ENCODE measurements around the gene CAV1. TPM values are rescaled to one million over a fixed set of nuclear protein-coding genes. Genes with fewer than 3 reads are reported as not detected.
"Not testable (repeated sequence)": the region's sequence is repeated elsewhere in the genome, so short reads cannot be mapped to it uniquely, and the experiment has no call there.

Gene CAV1
- 1 to 10 TPM; 1.4 to 1.5 TPM for total RNA-seq

- DNase-seq = peak; percentile 50
- Mint-ChIP-seq H3K36me3 (no peaks in the 10 kb centered on the region), H3K27ac (peak within 1 kb of the TSS; percentile 58), H3K9me3 (no peaks in the 10 kb centered on the region), H3K27me3 (peaks cover 82% of the 10 kb centered on the region), H3K4me3 (peak within 1 kb of the TSS; percentile 85), H3K4me1 (peaks cover 28% of the 10 kb centered on the region)
These were observed at the start of gene CAV1 for GRCh38 chr7:116524609-116525297. TSS of gene CAV1 (plus strand) at chr7:116525036. CDS start at chr7:116525063, 27 bp downstream.

DNA sequence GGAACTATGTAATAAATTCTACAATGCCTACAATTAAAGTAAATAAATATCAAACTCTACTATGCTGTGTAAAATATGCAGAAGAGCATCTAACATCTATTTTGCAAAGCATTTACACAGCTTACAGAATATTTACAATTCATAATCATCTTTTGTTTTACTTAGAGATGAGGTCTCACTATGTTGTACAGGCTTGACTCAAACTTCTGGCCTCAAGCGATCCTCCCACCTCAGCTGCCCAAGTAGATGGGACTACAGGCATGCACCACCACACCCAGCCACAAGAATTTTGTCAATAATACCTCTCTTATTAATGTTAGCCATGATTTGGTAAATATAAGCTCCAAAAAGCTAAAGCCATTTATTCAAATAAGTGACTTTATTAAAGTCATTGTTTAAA is 47.2 kb upstream of the CAV1 start:
- H3K4me3 Mint-ChIP-seq = no peak overlapping the region
- no peak overlapping the region for H3K27ac Mint-ChIP-seq
- peaks cover 31% of the 10 kb centered on the region for H3K27me3 Mint-ChIP-seq
- H3K9me3 Mint-ChIP-seq = no peaks in the 10 kb centered on the region
- H3K4me1 Mint-ChIP-seq = no peaks in the 10 kb centered on the region
- no peak for DNase-seq
- no peaks in the 10 kb centered on the region for H3K36me3 Mint-ChIP-seq

GRCh38 chr7:116478834-116479233 is 46.0 kb upstream of the CAV1 start:
- H3K27ac Mint-ChIP-seq = no peak overlapping the region
- no peaks in the 10 kb centered on the region for H3K36me3 Mint-ChIP-seq
- H3K4me1 Mint-ChIP-seq = no peaks in the 10 kb centered on the region
- no peak for DNase-seq
- no peak overlapping the region for H3K4me3 Mint-ChIP-seq
- H3K9me3 Mint-ChIP-seq = no peaks in the 10 kb centered on the region
- peaks cover 26% of the 10 kb centered on the region for H3K27me3 Mint-ChIP-seq

- no peak overlapping the region for H3K27ac Mint-ChIP-seq
- no peak for DNase-seq
- no peaks in the 10 kb centered on the region for H3K36me3 Mint-ChIP-seq
- H3K9me3 Mint-ChIP-seq = no peaks in the 10 kb centered on the region
- H3K4me3 Mint-ChIP-seq = no peak overlapping the region
- peaks cover 36% of the 10 kb centered on the region for H3K27me3 Mint-ChIP-seq
- H3K4me1 Mint-ChIP-seq = no peaks in the 10 kb centered on the region
These were observed 41.4 kb upstream of the CAV1 start for GRCh38 chr7:116483271-116483942.

DNA sequence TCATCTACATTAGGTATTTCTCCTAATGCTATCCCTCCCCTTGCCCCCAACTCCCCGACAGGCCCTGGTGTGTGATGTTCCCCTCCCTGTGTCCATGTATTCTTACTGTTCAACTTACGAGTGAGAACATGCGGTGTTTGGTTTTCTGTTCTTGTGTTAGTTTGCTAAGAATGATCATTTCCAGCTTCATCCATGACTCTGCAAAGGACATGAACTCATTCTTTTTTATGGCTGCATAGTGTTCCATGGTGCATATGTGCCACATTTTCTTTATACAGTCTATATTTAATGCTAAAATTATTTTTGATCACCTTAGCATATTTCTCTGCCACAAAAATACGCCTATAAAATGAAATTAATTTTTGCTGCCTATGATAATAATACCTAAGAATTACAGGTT is 40.4 kb upstream of the CAV1 start:
- not testable (repeated sequence) for H3K4me3 Mint-ChIP-seq, H3K4me1 Mint-ChIP-seq, H3K27ac Mint-ChIP-seq, DNase-seq, H3K9me3 Mint-ChIP-seq, H3K36me3 Mint-ChIP-seq
- peaks cover 36% of the 10 kb centered on the region for H3K27me3 Mint-ChIP-seq

GRCh38 chr7:116487907-116488521 is 36.8 kb upstream of the CAV1 start:
- no peak overlapping the region for H3K27ac Mint-ChIP-seq
- H3K4me3 Mint-ChIP-seq = no peak overlapping the region
- H3K27me3 Mint-ChIP-seq = peaks cover 47% of the 10 kb centered on the region
- no peaks in the 10 kb centered on the region for H3K4me1 Mint-ChIP-seq
- H3K36me3 Mint-ChIP-seq = no peaks in the 10 kb centered on the region
- DNase-seq = no peak
- H3K9me3 Mint-ChIP-seq = no peaks in the 10 kb centered on the region

DNA sequence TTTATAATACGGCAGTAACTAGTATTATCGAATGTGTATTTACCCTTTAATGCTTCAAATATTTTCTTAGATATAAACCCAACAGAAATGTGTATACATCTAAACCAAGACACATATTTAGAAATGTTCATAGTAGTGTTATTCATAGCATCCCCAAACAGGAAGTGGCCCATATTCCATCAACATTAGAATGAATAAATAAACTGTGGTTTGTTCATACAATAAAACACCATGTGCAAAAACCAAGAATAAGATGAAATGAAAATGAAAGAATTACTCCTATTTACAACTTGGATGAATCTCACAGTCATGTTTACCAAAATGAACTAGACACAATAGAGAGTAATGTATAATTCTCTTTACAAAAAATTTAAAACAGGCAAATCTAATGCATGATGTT is 34.5 kb upstream of the CAV1 start:
- Mint-ChIP-seq H3K36me3 (no peaks in the 10 kb centered on the region), H3K4me3 (no peak overlapping the region), H3K27ac (no peak overlapping the region), H3K27me3 (peaks cover 48% of the 10 kb centered on the region), H3K4me1 (no peaks in the 10 kb centered on the region), H3K9me3 (no peaks in the 10 kb centered on the region)
- DNase-seq = no peak

- no peak for DNase-seq
- no peak overlapping the region for H3K27ac Mint-ChIP-seq
- peaks cover 3% of the 10 kb centered on the region for H3K9me3 Mint-ChIP-seq
- H3K27me3 Mint-ChIP-seq = peaks cover 53% of the 10 kb centered on the region
- no peaks in the 10 kb centered on the region for H3K36me3 Mint-ChIP-seq
- H3K4me1 Mint-ChIP-seq = no peaks in the 10 kb centered on the region
- no peak overlapping the region for H3K4me3 Mint-ChIP-seq
These were observed 32.8 kb upstream of the CAV1 start for GRCh38 chr7:116491887-116492653.

DNA sequence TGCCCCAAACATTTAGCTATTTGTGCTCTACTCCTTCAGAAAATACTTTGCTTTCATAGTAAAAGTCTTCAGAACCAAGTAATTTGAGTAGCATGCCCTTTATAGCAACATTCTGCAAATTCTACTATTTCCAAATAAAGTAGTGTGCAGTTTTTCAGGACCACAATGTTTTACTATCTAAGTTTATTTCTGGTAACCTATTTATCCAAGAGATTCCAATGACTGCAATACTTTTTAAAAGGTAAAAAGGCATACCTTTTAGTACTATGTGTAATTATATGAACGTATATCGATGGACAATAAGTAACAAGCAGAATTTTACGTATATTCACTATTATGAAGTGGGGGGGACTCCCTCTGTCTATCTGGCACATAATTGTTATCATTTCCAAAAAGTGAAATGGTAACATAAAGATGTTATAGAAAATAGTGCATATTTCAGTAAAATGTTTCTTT is 32.2 kb upstream of the CAV1 start:
- Mint-ChIP-seq H3K9me3 (peaks cover 4% of the 10 kb centered on the region), H3K27ac (no peak overlapping the region), H3K4me3 (no peak overlapping the region), H3K36me3 (no peaks in the 10 kb centered on the region), H3K27me3 (peaks cover 55% of the 10 kb centered on the region), H3K4me1 (no peaks in the 10 kb centered on the region)
- no peak for DNase-seq

- Mint-ChIP-seq H3K9me3 (peaks cover 4% of the 10 kb centered on the region), H3K36me3 (no peaks in the 10 kb centered on the region), H3K27ac (no peak overlapping the region), H3K4me1 (no peaks in the 10 kb centered on the region), H3K27me3 (peaks cover 61% of the 10 kb centered on the region), H3K4me3 (no peak overlapping the region)
- no peak for DNase-seq
These were observed 31.4 kb upstream of the CAV1 start for GRCh38 chr7:116493449-116493848.

- H3K27ac Mint-ChIP-seq = no peak overlapping the region
- no peaks in the 10 kb centered on the region for H3K4me1 Mint-ChIP-seq
- H3K9me3 Mint-ChIP-seq = peaks cover 4% of the 10 kb centered on the region
- no peak for DNase-seq
- H3K36me3 Mint-ChIP-seq = no peaks in the 10 kb centered on the region
- peaks cover 70% of the 10 kb centered on the region for H3K27me3 Mint-ChIP-seq
- no peak overlapping the region for H3K4me3 Mint-ChIP-seq
These were observed 30.4 kb upstream of the CAV1 start for GRCh38 chr7:116494472-116494871.

- no peak for DNase-seq
- peaks cover 7% of the 10 kb centered on the region for H3K4me1 Mint-ChIP-seq
- H3K4me3 Mint-ChIP-seq = no peak overlapping the region
- no peak overlapping the region for H3K27ac Mint-ChIP-seq
- peaks cover 70% of the 10 kb centered on the region for H3K27me3 Mint-ChIP-seq
- peaks cover 4% of the 10 kb centered on the region for H3K9me3 Mint-ChIP-seq
- H3K36me3 Mint-ChIP-seq = no peaks in the 10 kb centered on the region
These were observed 29.1 kb upstream of the CAV1 start for GRCh38 chr7:116495736-116496135.

- H3K27me3 Mint-ChIP-seq = peaks cover 70% of the 10 kb centered on the region
- peaks cover 9% of the 10 kb centered on the region for H3K4me1 Mint-ChIP-seq
- no peaks in the 10 kb centered on the region for H3K36me3 Mint-ChIP-seq
- no peak overlapping the region for H3K27ac Mint-ChIP-seq
- H3K9me3 Mint-ChIP-seq = peaks cover 4% of the 10 kb centered on the region
- no peak for DNase-seq
- no peak overlapping the region for H3K4me3 Mint-ChIP-seq
These were observed 28.2 kb upstream of the CAV1 start for GRCh38 chr7:116496653-116497052.

- Mint-ChIP-seq H3K4me1 (peaks cover 9% of the 10 kb centered on the region), H3K9me3 (peaks cover 4% of the 10 kb centered on the region), H3K27ac (no peak overlapping the region), H3K36me3 (no peaks in the 10 kb centered on the region), H3K4me3 (no peak overlapping the region), H3K27me3 (peaks cover 67% of the 10 kb centered on the region)
- DNase-seq = no peak
These were observed 27.1 kb upstream of the CAV1 start for GRCh38 chr7:116497708-116498107.

Measured in activated naive CD8-positive, alpha-beta T cell treated with anti-CD3 and anti-CD28 coated beads for 36 hours (primary cell).